HUES6 (cell line): ENCODE measurements around the gene FRAT2.
A peak's percentile ranks its signal among the peaks of the same experiment; 100 is the strongest.
"Not testable (repeated sequence)": the region's sequence is repeated elsewhere in the genome, so short reads cannot be mapped to it uniquely, and the experiment has no call there.

Experiments
- H3K27ac ChIP-seq: 2 replicates; pipeline ENCODE4 v1.7.0; 2013; ENCODE audit warnings: low read depth, mild to moderate bottlenecking, low read length, inconsistent platforms
- H3K27me3 ChIP-seq: 2 replicates; pipeline ENCODE4 v1.6.1; 2013; ENCODE audit warnings: low read length; ENCODE audit not compliant: control insufficient read depth, insufficient read depth
- H3K36me3 ChIP-seq: 2 replicates; pipeline ENCODE4 v1.6.1; 2013; ENCODE audit warnings: low read length; ENCODE audit not compliant: control insufficient read depth, insufficient read depth
- H3K4me1 ChIP-seq: 2 replicates; pipeline ENCODE4 v1.6.1; 2013; ENCODE audit warnings: low read length; ENCODE audit not compliant: control insufficient read depth, insufficient read depth
- H3K4me3 ChIP-seq: 2 replicates; pipeline ENCODE4 v1.5.1; 2013; ENCODE audit warnings: low read depth, low read length
- H3K9ac ChIP-seq: one replicate; pipeline ENCODE4 v1.6.1; 2013; ENCODE audit warnings: mild to moderate bottlenecking, low read length
- H3K9me3 ChIP-seq: 2 replicates; pipeline ENCODE4 v1.6.1; 2013; ENCODE audit warnings: low read depth, low read length; ENCODE audit not compliant: control insufficient read depth, insufficient read depth

FRAT2 gene

GRCh38 chr10:97356318-97356914 lies 21.9 kb upstream of the FRAT2 start:
- peaks cover 68% of the 10 kb centered on the region for H3K36me3 ChIP-seq
- no peak overlapping the region for H3K27ac ChIP-seq
- H3K27me3 ChIP-seq = no peaks in the 10 kb centered on the region
- H3K9me3 ChIP-seq = no peaks in the 10 kb centered on the region
- peaks cover 3% of the 10 kb centered on the region; the same call in 1 of the 2 replicates for H3K4me1 ChIP-seq
- H3K4me3 ChIP-seq = no peak overlapping the region
- H3K9ac ChIP-seq = no peak overlapping the region

GRCh38 chr10:97355571-97355975 lies 21.0 kb upstream of the FRAT2 start:
- H3K9me3 ChIP-seq = no peaks in the 10 kb centered on the region
- H3K27me3 ChIP-seq = no peaks in the 10 kb centered on the region
- H3K36me3 ChIP-seq = peaks cover 60% of the 10 kb centered on the region
- peaks cover 3% of the 10 kb centered on the region; the same call in 1 of the 2 replicates for H3K4me1 ChIP-seq
- no peak overlapping the region for H3K27ac ChIP-seq
- H3K9ac ChIP-seq = no peak overlapping the region
- no peak overlapping the region for H3K4me3 ChIP-seq

DNA sequence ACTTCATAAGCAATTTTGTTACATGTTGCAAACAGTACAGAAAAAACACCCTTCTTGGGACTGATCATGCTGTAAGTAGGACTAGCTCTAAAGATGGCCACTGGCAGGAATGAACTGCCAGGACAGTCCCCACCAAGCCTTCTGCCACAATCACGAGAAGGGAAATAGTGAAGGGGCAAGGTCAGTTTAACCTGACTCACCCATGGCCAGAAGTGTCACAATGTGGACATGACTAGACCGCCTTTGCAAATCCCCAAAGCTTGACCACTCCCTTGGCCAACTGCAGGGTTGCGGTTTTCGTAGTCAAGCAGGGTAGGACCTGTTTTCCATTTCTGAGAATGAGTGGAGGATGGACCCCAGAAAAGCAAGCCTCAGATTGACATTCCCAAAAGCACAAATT lies 19.4 kb upstream of the FRAT2 start:
- H3K36me3 ChIP-seq = peaks cover 43% of the 10 kb centered on the region
- H3K27ac ChIP-seq = no peak overlapping the region
- H3K4me3 ChIP-seq = no peak overlapping the region
- H3K9me3 ChIP-seq = no peaks in the 10 kb centered on the region
- no peaks in the 10 kb centered on the region for H3K27me3 ChIP-seq
- peaks cover 11% of the 10 kb centered on the region for H3K4me1 ChIP-seq
- H3K9ac ChIP-seq = no peak overlapping the region

- no peaks in the 10 kb centered on the region for H3K27me3 ChIP-seq
- H3K9me3 ChIP-seq = no peaks in the 10 kb centered on the region
- no peak overlapping the region for H3K4me3 ChIP-seq
- peaks cover 8% of the 10 kb centered on the region; the same call in 1 of the 2 replicates for H3K4me1 ChIP-seq
- no peak overlapping the region for H3K9ac ChIP-seq
- H3K27ac ChIP-seq = no peak overlapping the region
- peaks cover 11% of the 10 kb centered on the region; the same call in 1 of the 2 replicates for H3K36me3 ChIP-seq
Observed at GRCh38 chr10:97349752-97350513, 15.4 kb upstream of the FRAT2 start.

DNA sequence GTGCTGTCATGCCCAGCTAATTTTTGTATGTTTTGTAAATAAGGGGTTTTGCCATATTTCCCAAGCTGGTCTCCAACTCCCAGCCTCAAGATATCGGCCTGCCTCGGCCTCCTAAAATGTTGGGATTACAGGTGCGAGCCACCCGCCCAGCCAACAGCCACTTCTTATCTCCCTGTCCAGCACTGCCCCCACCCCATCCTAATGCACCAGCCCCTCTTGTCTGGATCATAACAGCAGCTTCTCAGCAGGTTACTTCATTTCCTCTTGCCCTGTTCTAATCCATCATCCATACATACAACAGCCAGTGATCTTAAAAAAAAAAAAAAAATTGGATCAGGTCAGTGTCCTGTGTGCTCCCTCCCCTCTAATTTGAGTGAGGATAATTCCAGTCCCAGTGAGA lies 12.8 kb upstream of the FRAT2 start:
- no peak overlapping the region for H3K9ac ChIP-seq

GRCh38 chr10:97343664-97344063 lies 9.1 kb upstream of the FRAT2 start:
- H3K27me3 ChIP-seq, H3K36me3 ChIP-seq, H3K9me3 ChIP-seq, H3K4me3 ChIP-seq, H3K4me1 ChIP-seq, H3K9ac ChIP-seq, H3K27ac ChIP-seq: not testable (repeated sequence)

More for the DNA sequence above, 12.8 kb upstream of the FRAT2 start:
- H3K36me3 ChIP-seq = peaks cover 5% of the 10 kb centered on the region; the same call in 1 of the 2 replicates
- H3K4me1 ChIP-seq = peaks cover 8% of the 10 kb centered on the region; the same call in 1 of the 2 replicates
- no peaks in the 10 kb centered on the region for H3K27me3 ChIP-seq
- H3K9me3 ChIP-seq = no peaks in the 10 kb centered on the region
- no peak overlapping the region for H3K27ac ChIP-seq
- H3K4me3 ChIP-seq = no peak overlapping the region

DNA sequence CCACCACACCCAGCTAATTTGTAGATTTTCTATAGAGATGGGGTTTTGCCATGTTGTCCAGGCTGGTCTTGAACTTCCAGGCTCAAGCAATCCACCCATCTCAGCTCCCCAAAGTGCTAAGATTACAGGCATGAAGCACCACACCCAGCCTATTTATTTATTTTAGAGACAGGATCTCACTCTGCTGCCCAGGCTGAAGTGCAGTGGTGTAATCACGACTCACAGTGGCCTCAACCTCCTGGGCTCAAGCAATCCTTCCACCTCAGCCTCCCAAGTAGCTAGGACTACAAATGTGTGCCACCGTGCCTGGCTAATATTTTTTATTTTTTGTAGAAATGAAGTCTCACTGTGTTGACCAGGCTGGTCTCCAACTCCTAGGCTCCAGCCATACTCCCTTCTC lies 6.9 kb upstream of the FRAT2 start:
- no peak overlapping the region for H3K27ac ChIP-seq

GRCh38 chr10:97338041-97338440 lies 3.5 kb upstream of the FRAT2 start:
- H3K4me3 ChIP-seq = peak overlapping the region; percentile 30

More for the DNA sequence above, 6.9 kb upstream of the FRAT2 start:
- no peaks in the 10 kb centered on the region for H3K9me3 ChIP-seq
- H3K4me3 ChIP-seq = no peak overlapping the region
- no peaks in the 10 kb centered on the region for H3K36me3 ChIP-seq
- H3K27me3 ChIP-seq = no peaks in the 10 kb centered on the region
- no peak overlapping the region for H3K9ac ChIP-seq
- peaks cover 18% of the 10 kb centered on the region for H3K4me1 ChIP-seq

GRCh38 chr10:97336942-97337831 lies 2.7 kb upstream of the FRAT2 start:
- Histone ChIP-seq H3K9me3 (no peaks in the 10 kb centered on the region), H3K9ac (peak overlapping the region; percentile 100), H3K27ac (peak overlapping the region; percentile 94), H3K4me1 (peaks cover 26% of the 10 kb centered on the region), H3K27me3 (no peaks in the 10 kb centered on the region), H3K36me3 (no peaks in the 10 kb centered on the region), H3K4me3 (peak overlapping the region; percentile 30)

More at GRCh38 chr10:97338041-97338440, 3.5 kb upstream of the FRAT2 start:
- Histone ChIP-seq H3K9me3 (no peaks in the 10 kb centered on the region), H3K4me1 (peaks cover 24% of the 10 kb centered on the region), H3K36me3 (no peaks in the 10 kb centered on the region), H3K27ac (peak overlapping the region; percentile 65; the same call in 1 of the 2 replicates), H3K27me3 (no peaks in the 10 kb centered on the region), H3K9ac (peak overlapping the region; percentile 52)

- H3K9me3 ChIP-seq = no peaks in the 10 kb centered on the region
- H3K27me3 ChIP-seq = no peaks in the 10 kb centered on the region
- peak overlapping the region; percentile 100 for H3K9ac ChIP-seq
- H3K27ac ChIP-seq = peak overlapping the region; percentile 94
- peaks cover 31% of the 10 kb centered on the region for H3K4me1 ChIP-seq
- 0 out of 2 replicates have a peak, but pooled peaks cover 5% of the 10 kb centered on the region for H3K36me3 ChIP-seq
- H3K4me3 ChIP-seq = peak overlapping the region; percentile 30
Observed at GRCh38 chr10:97336446-97336845, 1.9 kb upstream of the FRAT2 start.
